ENCODE measurements around the gene BBS1. TPM values are rescaled to one million over a fixed set of nuclear protein-coding genes. Genes with fewer than 3 reads are reported as not detected.

The BBS1 gene
- total RNA-seq, 4 donors from 2014 or later, result 83.2 to 200 (median 165) TPM

GRCh38 chr11:66465373-66466224, 44.8 kb upstream of the BBS1 start:
- intact Hi-C loops (cut with DNase I), result no loop called here
- 48 to 51% methylated on average over 13 to 19 of the region's 19 CpGs for WGBS, 2 donors
- no peaks in the 10 kb centered on the region for H3K9me3 ChIP-seq
- peaks cover 4 to 9% of the 10 kb centered on the region in 2 donors for H3K4me1 ChIP-seq
- TF ChIP-seq CTCF (IDR thresholded peaks at IDR 0.05), result no peak
- TF ChIP-seq POLR2A (IDR thresholded peaks at IDR 0.05), result no peak
- no peaks in the 10 kb centered on the region for H3K27me3 ChIP-seq
- no peaks in the 10 kb centered on the region for H3K36me3 ChIP-seq
- H3K27ac ChIP-seq, result peak overlapping the region in 1 of 3 donors; percentile 56
- no peak overlapping the region for H3K4me3 ChIP-seq (replicated peaks in 1 of 3)
- no peak for DNase-seq

DNA sequence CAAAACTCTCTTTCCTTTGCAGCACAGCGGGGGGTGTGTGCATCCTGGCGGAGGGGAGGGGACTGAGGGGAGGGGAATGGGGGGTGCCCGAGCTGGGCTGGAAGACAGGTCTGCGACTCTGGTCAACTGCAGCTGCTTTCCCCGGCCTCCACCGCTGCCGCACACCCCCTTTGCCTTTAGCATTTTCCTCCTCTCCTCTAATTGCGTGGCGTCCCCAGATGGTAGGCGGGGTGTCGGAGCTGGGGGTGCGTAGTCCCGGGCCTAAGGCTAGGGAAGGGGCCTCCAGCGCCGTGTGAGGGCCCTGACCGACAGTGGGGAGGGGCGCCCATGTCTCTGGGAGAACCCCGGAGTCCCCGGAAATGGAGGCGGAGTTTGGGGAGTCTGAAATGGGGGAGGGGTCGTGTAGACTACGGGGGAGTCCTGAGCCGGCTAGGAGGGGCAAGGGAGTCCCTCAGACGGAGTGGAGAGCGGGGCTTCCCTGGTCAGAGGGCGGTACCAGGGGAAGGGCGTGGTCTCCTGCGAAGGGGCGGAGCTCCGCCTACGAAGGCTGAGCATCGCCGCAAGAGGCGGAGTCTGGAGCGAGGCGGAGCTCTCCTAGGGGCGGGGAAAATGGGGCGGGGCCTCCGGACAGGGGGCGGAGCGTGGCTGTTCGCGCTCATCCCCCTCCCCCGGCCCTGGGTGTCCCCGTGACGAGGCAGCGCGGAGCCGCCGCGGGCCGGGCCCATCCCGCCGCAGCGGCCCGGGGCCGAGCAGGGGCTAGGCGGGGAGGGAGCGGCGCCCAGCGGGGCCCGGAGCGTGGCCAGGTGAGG, 44.0 kb upstream of the BBS1 start, which contains the start of gene PELI3:
Gene PELI3, plus strand, starts transcription at position 681 of the 809 bp plus-strand sequence. CDS start 1,224 bp downstream, outside the sequence.
- peak; percentile 89 to 90 for DNase-seq
- H3K9me3 ChIP-seq, result no peaks in the 10 kb centered on the region
- H3K27me3 ChIP-seq, result no peaks in the 10 kb centered on the region
- intact Hi-C loops (cut with DNase I), result no loop called here
- H3K4me3 ChIP-seq (replicated peaks in 1 of 3), result peak within 1 kb of the TSS; percentile 41 to 80 (median 53)
- TF ChIP-seq CTCF (IDR thresholded peaks at IDR 0.05), result no peak
- TF ChIP-seq POLR2A (IDR thresholded peaks at IDR 0.05), result peak in 1 of 2 donors; percentile 61
- H3K27ac ChIP-seq, result peak within 1 kb of the TSS; percentile 14 to 56 (median 47)
- H3K4me1 ChIP-seq, result peaks cover 4 to 9% of the 10 kb centered on the region in 2 donors
- WGBS, 2 donors, result 1% methylated on average over 21 to 31 of the region's 63 CpGs
- H3K36me3 ChIP-seq, result no peaks in the 10 kb centered on the region

DNA sequence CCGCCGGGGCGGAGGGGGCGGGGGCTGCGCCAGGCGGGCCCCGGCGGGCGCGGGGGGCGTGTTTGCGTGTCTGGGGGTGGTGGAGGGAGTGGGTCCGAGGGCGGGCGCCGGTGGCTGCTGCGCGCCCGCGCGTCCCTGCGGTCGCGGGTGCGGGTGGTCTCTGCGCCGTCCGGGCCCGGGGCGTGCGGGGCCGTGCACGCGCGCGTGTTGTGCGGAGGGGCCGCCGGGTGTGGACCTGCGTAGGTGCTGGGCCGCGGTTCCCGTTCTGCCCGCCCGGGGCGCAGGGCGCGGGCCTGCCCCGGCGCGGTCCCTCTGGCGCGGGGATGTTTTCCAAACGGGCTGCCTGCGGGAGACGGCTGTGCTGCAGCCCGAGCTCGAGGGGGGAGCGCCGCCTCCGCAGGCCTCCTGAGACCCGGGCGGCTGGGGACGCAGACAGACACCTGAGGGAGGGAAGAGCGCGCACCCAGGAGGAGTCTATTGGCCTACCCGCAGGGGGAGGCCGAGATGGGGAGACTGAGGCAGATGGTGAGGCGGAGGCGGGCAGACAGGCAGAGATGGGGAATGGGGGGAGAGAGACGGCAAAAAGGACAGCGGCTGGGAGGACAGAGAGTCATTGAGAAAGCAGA, 43.3 kb upstream of the BBS1 start:
- no peaks in the 10 kb centered on the region for H3K27me3 ChIP-seq
- H3K9me3 ChIP-seq, result no peaks in the 10 kb centered on the region
- peak overlapping the region; percentile 41 to 53 (median 44) for H3K4me3 ChIP-seq (replicated peaks in 1 of 3)
- TF ChIP-seq CTCF (IDR thresholded peaks at IDR 0.05), result peak in 5 of 6 experiments; percentile 13 to 46 (median 45)
- no peak for TF ChIP-seq POLR2A (IDR thresholded peaks at IDR 0.05)
- intact Hi-C loops (cut with DNase I), result no loop called here
- no peak overlapping the region for H3K27ac ChIP-seq
- WGBS, 2 donors, result 5% methylated on average over 15 to 19 of the region's 72 CpGs
- H3K4me1 ChIP-seq, result peaks cover 4 to 9% of the 10 kb centered on the region in 2 donors
- no peaks in the 10 kb centered on the region for H3K36me3 ChIP-seq
- peak; percentile 27 to 41 for DNase-seq

DNA sequence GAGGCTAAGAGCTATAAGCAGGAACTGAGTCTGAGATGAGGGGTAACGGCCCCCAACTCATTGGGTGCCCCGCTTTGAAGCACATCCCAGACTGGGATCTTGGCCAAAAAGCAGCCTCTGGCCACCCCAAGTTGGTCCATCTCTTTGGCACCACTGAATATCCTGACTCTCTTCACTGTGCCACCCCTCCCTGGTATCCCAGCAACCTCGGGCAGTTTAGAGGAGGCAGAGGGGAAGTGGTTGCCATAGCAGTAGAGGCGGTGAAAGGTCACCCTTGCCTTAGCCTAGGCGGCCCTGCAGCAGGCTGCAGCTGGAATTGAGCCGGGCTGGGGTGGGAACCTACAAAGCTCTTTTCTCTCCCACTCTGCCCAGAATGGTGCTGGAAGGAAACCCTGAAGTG, 42.7 kb upstream of the BBS1 start:
- TF ChIP-seq POLR2A (IDR thresholded peaks at IDR 0.05) (no peak), CTCF (IDR thresholded peaks at IDR 0.05) (no peak)
- peaks cover 4 to 9% of the 10 kb centered on the region in 2 donors for H3K4me1 ChIP-seq
- no peaks in the 10 kb centered on the region for H3K27me3 ChIP-seq
- WGBS, 2 donors, result 46 to 66% methylated on average over 4 to 6 of the region's 6 CpGs
- H3K36me3 ChIP-seq, result no peaks in the 10 kb centered on the region
- DNase-seq, result no peak
- H3K9me3 ChIP-seq, result no peaks in the 10 kb centered on the region
- peak overlapping the region in 1 of 3 donors; percentile 53 for H3K4me3 ChIP-seq (replicated peaks in 1 of 3)
- H3K27ac ChIP-seq, result no peak overlapping the region
- intact Hi-C loops (cut with DNase I), result no loop called here
